ENCODE data around the gene SOX10.

Gene SOX10

GRCh38 chr22:37929390-37929789, 55.0 kb downstream of the SOX10 start:
- DNase-seq = no peak

GRCh38 chr22:37927637-37927936, 56.8 kb downstream of the SOX10 start:
- no peak for DNase-seq

- DNase-seq = no peak
Measured at GRCh38 chr22:37926771-37927636, 57.4 kb downstream of the SOX10 start.

GRCh38 chr22:37926358-37926757, 58.0 kb downstream of the SOX10 start:
- no peak for DNase-seq

- DNase-seq = no peak
Measured at GRCh38 chr22:37925767-37926166, 58.6 kb downstream of the SOX10 start.

- DNase-seq = no peak
Measured at GRCh38 chr22:37925330-37925729, 59.0 kb downstream of the SOX10 start.

- no peak for DNase-seq
Measured at GRCh38 chr22:37924386-37925065, 59.8 kb downstream of the SOX10 start.

- no peak for DNase-seq
Measured at GRCh38 chr22:37923927-37924326, 60.4 kb downstream of the SOX10 start.

All from NCI-H1694 (cell line).